AG10803 (cell line): ENCODE data around the gene PHLPP2.
A peak's percentile ranks its signal among the peaks of the same experiment; 100 is the strongest.

ENCODE experiments used
- DNase-seq: peaks from one replicate; pipeline ENCODE4 v3.0.0; 2010; ENCODE audit warnings: low read depth
- H3K4me3 ChIP-seq: 2 replicates; pipeline ENCODE4 v1.5.1; 2011; ENCODE audit warnings: mild to moderate bottlenecking, low read length, control low read depth
- TF ChIP-seq, protein P1 (sequence below): conservative IDR thresholded peaks from 2 replicates; pipeline ENCODE4 v1.5.1; 2011; ENCODE audit warnings: mild to moderate bottlenecking, low read length, control low read depth, inconsistent platforms

Gene PHLPP2

DNA sequence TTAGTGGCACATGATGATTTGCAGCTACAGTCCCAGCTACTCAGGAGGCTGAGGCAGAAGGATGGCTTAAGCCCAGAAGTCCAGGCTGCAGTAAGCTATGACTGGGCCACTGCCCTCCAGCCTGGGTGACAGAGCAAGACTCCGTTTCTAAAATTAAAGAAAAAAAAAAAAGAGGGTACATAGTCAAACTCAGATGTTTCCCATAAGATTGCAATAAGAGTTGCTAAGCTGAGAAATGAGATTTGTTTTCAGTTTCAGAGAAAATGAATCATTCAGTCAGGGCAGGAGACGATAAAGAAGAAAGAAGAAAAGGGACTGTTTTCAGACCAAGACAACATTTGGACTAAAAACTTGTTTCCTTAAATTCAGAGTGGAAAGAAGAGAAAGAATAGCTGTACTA, 30.2 kb upstream of the PHLPP2 start:
- TF ChIP-seq, protein P1, sequence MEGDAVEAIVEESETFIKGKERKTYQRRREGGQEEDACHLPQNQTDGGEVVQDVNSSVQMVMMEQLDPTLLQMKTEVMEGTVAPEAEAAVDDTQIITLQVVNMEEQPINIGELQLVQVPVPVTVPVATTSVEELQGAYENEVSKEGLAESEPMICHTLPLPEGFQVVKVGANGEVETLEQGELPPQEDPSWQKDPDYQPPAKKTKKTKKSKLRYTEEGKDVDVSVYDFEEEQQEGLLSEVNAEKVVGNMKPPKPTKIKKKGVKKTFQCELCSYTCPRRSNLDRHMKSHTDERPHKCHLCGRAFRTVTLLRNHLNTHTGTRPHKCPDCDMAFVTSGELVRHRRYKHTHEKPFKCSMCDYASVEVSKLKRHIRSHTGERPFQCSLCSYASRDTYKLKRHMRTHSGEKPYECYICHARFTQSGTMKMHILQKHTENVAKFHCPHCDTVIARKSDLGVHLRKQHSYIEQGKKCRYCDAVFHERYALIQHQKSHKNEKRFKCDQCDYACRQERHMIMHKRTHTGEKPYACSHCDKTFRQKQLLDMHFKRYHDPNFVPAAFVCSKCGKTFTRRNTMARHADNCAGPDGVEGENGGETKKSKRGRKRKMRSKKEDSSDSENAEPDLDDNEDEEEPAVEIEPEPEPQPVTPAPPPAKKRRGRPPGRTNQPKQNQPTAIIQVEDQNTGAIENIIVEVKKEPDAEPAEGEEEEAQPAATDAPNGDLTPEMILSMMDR: no peak
- no peak overlapping the region for H3K4me3 ChIP-seq
- no peak for DNase-seq

DNA sequence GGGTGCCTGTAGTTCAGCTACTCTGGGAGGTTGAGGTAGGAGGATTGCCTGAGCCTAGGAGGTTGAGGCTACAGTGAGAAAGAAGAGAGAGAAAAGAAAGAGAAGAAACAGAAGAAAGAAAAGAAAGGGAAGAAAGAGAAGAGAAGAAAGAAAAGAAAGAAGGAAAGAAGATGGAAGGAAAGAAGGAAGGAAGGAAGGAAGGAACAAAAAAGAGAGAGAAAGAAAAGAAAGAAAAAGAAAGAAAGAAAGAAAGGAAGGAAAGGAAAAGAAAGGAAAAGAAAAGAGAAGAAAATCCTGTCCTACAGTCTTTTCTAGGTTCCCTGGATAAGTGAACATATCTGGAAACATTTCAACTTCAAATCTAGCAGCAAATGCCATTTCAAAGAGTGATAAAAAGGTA, 29.6 kb upstream of the PHLPP2 start:
- TF ChIP-seq, protein P1: no peak
- no peak overlapping the region for H3K4me3 ChIP-seq
- no peak for DNase-seq

DNA sequence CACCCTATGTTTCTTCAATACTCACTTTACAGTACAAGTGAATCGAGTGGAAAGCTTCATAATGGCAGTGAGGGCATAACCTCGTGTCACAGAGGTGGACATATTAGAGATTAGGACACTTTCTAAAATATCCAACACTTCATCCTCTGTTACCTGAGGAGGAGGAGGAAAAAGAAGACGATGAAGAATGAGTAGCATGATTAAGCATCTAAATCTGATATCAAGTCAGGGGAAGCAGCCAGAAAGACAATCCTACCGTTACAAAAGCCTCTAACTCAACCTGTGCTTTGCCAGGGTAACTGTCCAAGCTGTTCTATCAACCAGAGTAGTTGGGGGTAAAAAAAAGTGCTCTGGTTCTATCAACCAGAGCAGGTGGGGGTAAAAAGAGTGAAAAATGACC, 23.7 kb upstream of the PHLPP2 start:
- DNase-seq: no peak
- TF ChIP-seq, protein P1: no peak
- H3K4me3 ChIP-seq: no peak overlapping the region

DNA sequence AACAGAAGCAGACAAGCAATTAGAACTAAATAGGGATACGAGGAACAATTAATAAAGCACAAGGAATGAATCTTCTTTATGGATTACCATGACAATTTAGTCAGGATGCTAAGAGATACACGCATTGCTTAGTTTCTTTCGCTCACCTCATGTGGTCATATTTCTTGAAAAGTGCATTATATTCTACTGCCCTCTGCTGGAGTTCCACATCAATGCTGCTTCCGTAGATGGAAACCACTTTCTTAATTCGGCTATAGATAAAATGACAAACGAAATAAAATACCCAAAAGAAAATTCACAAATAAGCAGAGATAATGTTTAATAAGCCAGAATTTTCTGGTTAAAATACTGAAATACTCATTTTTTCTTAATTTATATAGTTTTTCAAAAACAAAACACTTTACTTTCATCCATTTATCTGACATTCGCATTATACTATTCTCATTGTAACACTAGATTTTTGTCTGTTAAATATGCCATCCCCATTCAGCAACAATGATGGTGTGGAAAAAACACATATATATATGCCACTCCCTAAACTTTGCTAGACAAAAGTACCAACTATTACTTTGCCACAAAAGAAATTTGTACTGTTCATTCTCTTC, 22.0 kb upstream of the PHLPP2 start:
- no peak overlapping the region for H3K4me3 ChIP-seq
- DNase-seq: peak; percentile 50
- TF ChIP-seq, protein P1: peak; percentile 83

DNA sequence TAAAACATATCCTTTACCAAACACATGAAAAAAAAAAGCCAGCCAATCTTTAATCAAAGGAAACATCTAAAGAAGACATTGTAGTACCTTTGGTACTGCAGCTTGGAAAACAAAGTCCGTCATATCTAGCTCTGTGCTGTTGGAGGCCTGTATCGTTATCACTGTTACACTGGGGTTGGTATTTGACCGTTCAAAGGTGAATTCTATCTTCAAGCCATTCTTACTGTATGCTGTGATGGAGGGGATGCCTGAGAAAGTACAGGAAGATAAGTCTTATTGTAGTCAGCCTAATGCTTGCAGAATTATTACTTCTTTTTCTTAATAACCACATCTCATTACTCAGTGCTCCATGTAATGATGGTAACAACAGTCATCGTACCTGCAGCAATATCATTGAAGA, 14.4 kb upstream of the PHLPP2 start:
- no peak overlapping the region for H3K4me3 ChIP-seq
- DNase-seq: no peak
- TF ChIP-seq, protein P1: no peak

DNA sequence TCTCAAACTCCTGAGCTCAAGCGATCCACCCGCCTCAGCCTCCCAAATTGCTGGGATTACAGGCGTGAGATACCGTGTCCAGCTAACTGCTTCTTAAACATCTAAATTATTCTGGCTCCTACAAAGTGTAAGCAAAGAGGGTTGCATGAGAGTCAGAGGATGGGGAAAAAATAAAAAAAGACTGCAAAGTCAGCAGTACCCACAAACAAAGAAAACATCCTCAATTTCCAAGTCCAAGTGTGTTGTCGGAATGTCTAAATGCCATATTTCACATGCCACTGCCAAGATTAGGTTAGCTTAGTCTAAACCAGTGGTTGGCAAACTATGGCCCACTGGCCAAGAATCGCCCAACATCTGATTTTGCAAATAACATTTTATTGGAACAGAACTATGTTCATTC, 13.0 kb upstream of the PHLPP2 start:
- TF ChIP-seq, protein P1: no peak
- DNase-seq: no peak
- H3K4me3 ChIP-seq: no peak overlapping the region

DNA sequence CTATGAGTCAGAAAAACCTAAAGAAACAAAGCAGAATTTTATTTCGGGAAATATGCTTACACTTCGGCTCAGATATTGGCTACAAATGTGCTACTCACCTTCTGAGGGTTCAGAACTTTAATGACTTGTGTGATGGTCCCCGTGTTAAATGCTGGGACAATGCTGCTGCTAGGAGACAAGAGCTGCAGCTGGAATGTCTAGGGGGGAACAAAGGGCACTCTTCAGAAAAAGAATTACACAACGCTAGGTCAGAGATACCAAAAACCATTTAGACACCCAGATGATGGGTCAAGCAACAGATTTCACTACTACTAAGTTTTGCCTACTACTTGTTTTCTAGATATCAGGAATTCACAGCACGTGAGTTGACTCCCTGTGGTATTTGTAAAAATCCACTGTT, 10.0 kb upstream of the PHLPP2 start:
- no peak overlapping the region for H3K4me3 ChIP-seq
- DNase-seq: no peak
- TF ChIP-seq, protein P1: no peak
